Endothelial cell (in vitro differentiated cells): ENCODE data around the gene SLC19A3. TPM values are rescaled to one million over a fixed set of nuclear protein-coding genes. Genes with fewer than 3 reads are reported as not detected.

Experiments used
- DNase-seq: peaks from one replicate; pipeline ENCODE4 v3.0.0; 2021; ENCODE audit warnings: low spot score
- H3K27ac Mint-ChIP-seq: one replicate; pipeline ENCODE4 v1.8.0; 2021; ENCODE audit warnings: mixed read lengths, inconsistent platforms; ENCODE audit not compliant: unreplicated experiment
- H3K27me3 Mint-ChIP-seq: one replicate; pipeline ENCODE4 v1.8.0; 2021; ENCODE audit warnings: mild to moderate bottlenecking, moderate library complexity, mixed read lengths, inconsistent platforms; ENCODE audit not compliant: unreplicated experiment
- H3K36me3 Mint-ChIP-seq: one replicate; pipeline ENCODE4 v1.8.0; 2021; ENCODE audit warnings: mild to moderate bottlenecking, low read depth, mixed read lengths, inconsistent platforms; ENCODE audit not compliant: unreplicated experiment
- H3K4me1 Mint-ChIP-seq: one replicate; pipeline ENCODE4 v1.8.0; 2021; ENCODE audit warnings: mild to moderate bottlenecking, mixed read lengths, inconsistent platforms; ENCODE audit not compliant: unreplicated experiment
- H3K4me3 Mint-ChIP-seq: one replicate; pipeline ENCODE4 v1.8.0; 2021; ENCODE audit warnings: mild to moderate bottlenecking, mixed read lengths, inconsistent platforms; ENCODE audit not compliant: unreplicated experiment
- H3K9me3 Mint-ChIP-seq: one replicate; pipeline ENCODE4 v1.8.0; 2021; ENCODE audit warnings: mixed read lengths, inconsistent platforms; ENCODE audit not compliant: unreplicated experiment
- CTCF ChIP-seq: fragments of 200-600 bp; sonication (generic); IDR thresholded peaks from one replicate; pipeline ENCODE4 v1.5.0; 2021; ENCODE audit warnings: antibody characterized with exemption; ENCODE audit not compliant: unreplicated experiment
- total RNA-seq: library from RNA; stranded (reverse); fragmentation: NEBNext Ultra II Directional; extraction: Animal tissue kit (Norgen Biotek cat#: 25700); gene quantifications from one replicate; pipeline ENCODE4 v1.2.1, GENCODE V29; 2021; ENCODE audit not compliant: unreplicated experiment

SLC19A3 gene
- total RNA-seq, 1 donor from 2014 or later = 0.62 TPM

DNA sequence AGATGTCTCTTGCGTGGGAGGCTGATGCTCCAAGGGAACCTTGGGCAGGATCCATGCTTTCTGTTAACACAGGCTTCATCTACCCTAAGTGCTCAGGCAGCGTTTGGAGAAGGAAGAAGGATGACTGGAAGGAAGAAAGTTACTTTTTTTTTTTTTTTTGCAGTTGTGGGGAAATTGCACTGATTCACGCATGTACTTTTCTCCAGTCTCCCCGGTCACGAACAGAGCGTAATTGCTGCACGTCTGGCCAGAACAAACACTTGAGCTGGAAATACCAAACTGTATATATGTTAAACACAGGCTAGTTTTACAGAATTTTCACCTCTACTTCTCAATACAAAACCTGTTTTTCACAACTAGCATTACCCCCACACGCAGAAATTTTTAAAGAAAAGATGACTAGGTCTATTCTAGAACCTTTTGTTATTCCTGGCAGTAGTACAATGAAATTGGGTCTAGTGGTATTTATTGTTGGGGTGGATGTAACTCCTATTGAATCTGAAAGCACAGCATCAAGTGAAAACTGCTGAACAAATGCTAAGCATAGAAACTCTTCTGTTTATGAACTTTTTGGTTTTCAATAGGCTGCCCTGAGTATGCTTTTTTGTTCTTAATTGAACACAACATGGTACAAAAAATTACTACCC lies 60.5 kb downstream of the SLC19A3 start:
- Mint-ChIP-seq H3K27ac (no peak overlapping the region), H3K9me3 (no peaks in the 10 kb centered on the region), H3K4me1 (peaks cover 4% of the 10 kb centered on the region), H3K4me3 (no peak overlapping the region), H3K27me3 (no peaks in the 10 kb centered on the region), H3K36me3 (no peaks in the 10 kb centered on the region)
- DNase-seq = no peak
- TF ChIP-seq CTCF = no peak

- Mint-ChIP-seq H3K27ac (no peak overlapping the region), H3K4me3 (no peak overlapping the region), H3K9me3 (no peaks in the 10 kb centered on the region), H3K27me3 (no peaks in the 10 kb centered on the region), H3K4me1 (no peaks in the 10 kb centered on the region), H3K36me3 (no peaks in the 10 kb centered on the region)
- DNase-seq = no peak
- TF ChIP-seq CTCF = no peak
Observed at GRCh38 chr2:227655454-227655853, 62.4 kb downstream of the SLC19A3 start.

DNA sequence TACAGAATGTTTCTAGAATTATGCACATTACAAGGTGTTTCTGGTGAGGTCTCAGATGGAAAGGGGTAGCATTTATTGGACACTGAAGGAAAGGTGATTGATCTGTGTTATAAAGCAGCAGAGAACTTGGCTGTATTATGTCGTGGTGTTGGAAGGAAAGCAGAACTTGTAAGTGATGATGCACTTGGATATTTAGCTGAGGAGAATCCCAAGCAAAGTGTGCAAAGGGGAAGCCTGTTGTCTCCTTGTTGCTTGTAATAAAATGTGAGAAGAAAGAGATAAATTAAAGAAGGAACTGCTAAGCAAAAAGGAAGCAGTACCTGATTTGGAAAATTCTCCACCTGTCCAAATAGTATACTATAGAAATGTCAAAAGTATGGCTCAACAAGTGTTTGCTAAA lies 63.4 kb downstream of the SLC19A3 start:
- no peaks in the 10 kb centered on the region for H3K27me3 Mint-ChIP-seq
- H3K9me3 Mint-ChIP-seq = no peaks in the 10 kb centered on the region
- no peak for TF ChIP-seq CTCF
- H3K27ac Mint-ChIP-seq = no peak overlapping the region
- no peak for DNase-seq
- no peaks in the 10 kb centered on the region for H3K4me1 Mint-ChIP-seq
- H3K36me3 Mint-ChIP-seq = no peaks in the 10 kb centered on the region
- no peak overlapping the region for H3K4me3 Mint-ChIP-seq

GRCh38 chr2:227653419-227653818 lies 64.4 kb downstream of the SLC19A3 start:
- Mint-ChIP-seq H3K27me3 (no peaks in the 10 kb centered on the region), H3K4me1 (no peaks in the 10 kb centered on the region), H3K36me3 (no peaks in the 10 kb centered on the region), H3K9me3 (no peaks in the 10 kb centered on the region), H3K4me3 (no peak overlapping the region), H3K27ac (no peak overlapping the region)
- no peak for DNase-seq
- no peak for TF ChIP-seq CTCF

DNA sequence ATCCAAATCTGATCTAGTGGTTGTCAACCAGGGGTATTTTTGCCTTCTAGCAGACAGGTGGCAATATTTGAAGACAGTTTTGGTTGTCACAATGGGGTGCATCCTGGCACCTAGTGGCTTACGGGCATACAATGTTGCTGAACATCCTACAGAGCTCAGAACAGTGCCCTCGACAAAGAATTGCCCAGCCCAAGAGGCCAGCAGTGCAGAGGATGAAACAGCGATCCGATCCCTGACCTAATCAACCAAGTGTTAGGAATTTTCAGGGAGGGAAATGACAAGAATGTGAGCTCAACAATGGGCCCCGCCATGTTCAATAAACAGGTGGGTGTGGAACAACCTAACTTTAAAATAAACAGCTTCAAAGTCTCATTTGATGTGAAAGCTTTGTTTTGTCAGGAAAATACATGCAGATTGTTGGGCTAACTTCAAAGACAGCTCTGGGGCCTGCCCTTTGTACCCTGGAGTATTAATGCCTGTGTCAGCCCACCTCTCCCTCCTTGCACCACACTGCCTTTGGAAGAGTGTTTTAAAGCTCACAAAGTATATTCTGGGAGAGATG lies 73.8 kb downstream of the SLC19A3 start:
- no peak for DNase-seq
- no peak for TF ChIP-seq CTCF
- Mint-ChIP-seq H3K36me3 (no peaks in the 10 kb centered on the region), H3K9me3 (no peaks in the 10 kb centered on the region), H3K27ac (no peak overlapping the region), H3K4me1 (peaks cover 17% of the 10 kb centered on the region), H3K27me3 (no peaks in the 10 kb centered on the region), H3K4me3 (no peak overlapping the region)
